IgD-negative memory B cell (primary cell): ENCODE results near the gene NOXO1. TPM values are rescaled to one million over a fixed set of nuclear protein-coding genes. Genes with fewer than 3 reads are reported as not detected.
A peak's percentile ranks its signal among the peaks of the same experiment; 100 is the strongest.
"Not testable (repeated sequence)": the region's sequence is repeated elsewhere in the genome, so short reads cannot be mapped to it uniquely, and the experiment has no call there.

ENCODE experiments used
- H3K27ac Mint-ChIP-seq, 3 donors: one replicate each; pipeline ENCODE4 v1.8.0; 2020 to 2022; ENCODE audit warnings: mild to moderate bottlenecking in 3 of 3, mixed read lengths in 3 of 3, moderate library complexity in 1 of 3
- H3K27me3 Mint-ChIP-seq: one replicate; pipeline ENCODE4 v1.8.0; 2021; ENCODE audit warnings: mixed read lengths
- H3K36me3 Mint-ChIP-seq: one replicate; pipeline ENCODE4 v1.8.0; 2020; ENCODE audit warnings: mild to moderate bottlenecking, mixed read lengths
- H3K4me1 Mint-ChIP-seq, 3 donors: one replicate each; pipeline ENCODE4 v1.8.0; 2020 to 2022; ENCODE audit warnings: mixed read lengths in 3 of 3, mild to moderate bottlenecking in 1 of 3
- H3K4me3 Mint-ChIP-seq, 4 donors: one replicate each; pipeline ENCODE4 v1.8.0; 2020 to 2022; ENCODE audit warnings: mild to moderate bottlenecking in 4 of 4, mixed read lengths in 4 of 4, moderate library complexity in 3 of 4
- H3K9me3 Mint-ChIP-seq, 3 donors: one replicate each; pipeline ENCODE4 v1.8.0; 2020 to 2021; ENCODE audit warnings: mixed read lengths in 3 of 3, mild to moderate bottlenecking in 1 of 3
- polyA plus RNA-seq: library from polyadenylated mRNA; unstranded; fragments of 300-500 nt; fragmentation: Illumina TruSeq; gene quantifications from one replicate; pipeline ENCODE4 v1.2.3, GENCODE V29; 2021

The NOXO1 gene
- polyA plus RNA-seq, 1 donor from 2014 or later: not detected

DNA sequence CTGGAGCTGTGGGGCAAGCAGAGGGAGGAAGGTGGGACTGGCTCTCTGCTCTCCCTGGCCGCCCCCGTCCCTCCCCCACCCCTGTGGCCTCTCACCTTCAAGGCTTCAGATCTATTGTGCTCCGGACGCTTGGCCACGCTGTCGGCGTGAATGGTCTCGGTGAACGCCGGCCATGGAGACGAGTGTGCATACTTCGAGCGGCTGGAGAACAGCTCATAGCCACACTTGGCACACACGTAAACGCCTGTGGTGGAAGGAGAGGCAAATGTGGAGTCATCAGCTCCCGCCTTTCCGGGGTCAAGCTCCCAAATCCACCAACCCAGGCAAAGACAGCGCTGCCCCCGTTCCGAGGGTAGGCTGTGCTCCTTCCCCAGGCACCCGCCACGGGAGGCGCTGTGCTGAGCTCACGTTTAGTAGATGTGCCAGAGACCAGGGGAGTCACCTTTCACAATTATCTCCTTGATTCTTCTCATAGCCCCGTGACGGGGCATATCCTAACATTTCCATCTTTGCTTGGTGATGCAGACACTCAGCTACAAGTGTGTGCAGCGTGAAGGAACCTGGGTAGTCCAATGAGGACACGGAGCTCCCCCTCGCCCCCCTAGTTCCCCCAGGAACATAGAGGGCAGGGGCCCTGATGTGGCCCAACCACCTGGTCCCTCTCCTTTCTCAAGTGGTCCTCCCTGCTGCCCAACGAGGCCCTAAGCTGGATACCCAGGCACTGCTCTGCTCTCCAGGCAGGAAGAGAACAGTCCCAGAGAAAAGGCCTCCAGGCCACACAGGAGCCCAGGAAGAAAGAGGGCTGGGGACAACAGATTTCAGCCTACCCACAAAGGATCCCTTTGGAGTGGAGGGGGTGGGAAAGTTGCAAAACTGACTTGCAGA lies 39.9 kb downstream of the NOXO1 start:
- peaks cover 2 to 7% (median 5%) of the 10 kb centered on the region in 3 donors for H3K4me1 Mint-ChIP-seq
- H3K36me3 Mint-ChIP-seq: no peaks in the 10 kb centered on the region
- peaks cover 0 to 1% (median 0%) of the 10 kb centered on the region in 3 donors for H3K9me3 Mint-ChIP-seq
- H3K27me3 Mint-ChIP-seq: no peaks in the 10 kb centered on the region
- H3K27ac Mint-ChIP-seq: peak overlapping the region in 1 of 3 donors; percentile 67
- H3K4me3 Mint-ChIP-seq: peak overlapping the region; percentile 88 to 94 (median 93)

DNA sequence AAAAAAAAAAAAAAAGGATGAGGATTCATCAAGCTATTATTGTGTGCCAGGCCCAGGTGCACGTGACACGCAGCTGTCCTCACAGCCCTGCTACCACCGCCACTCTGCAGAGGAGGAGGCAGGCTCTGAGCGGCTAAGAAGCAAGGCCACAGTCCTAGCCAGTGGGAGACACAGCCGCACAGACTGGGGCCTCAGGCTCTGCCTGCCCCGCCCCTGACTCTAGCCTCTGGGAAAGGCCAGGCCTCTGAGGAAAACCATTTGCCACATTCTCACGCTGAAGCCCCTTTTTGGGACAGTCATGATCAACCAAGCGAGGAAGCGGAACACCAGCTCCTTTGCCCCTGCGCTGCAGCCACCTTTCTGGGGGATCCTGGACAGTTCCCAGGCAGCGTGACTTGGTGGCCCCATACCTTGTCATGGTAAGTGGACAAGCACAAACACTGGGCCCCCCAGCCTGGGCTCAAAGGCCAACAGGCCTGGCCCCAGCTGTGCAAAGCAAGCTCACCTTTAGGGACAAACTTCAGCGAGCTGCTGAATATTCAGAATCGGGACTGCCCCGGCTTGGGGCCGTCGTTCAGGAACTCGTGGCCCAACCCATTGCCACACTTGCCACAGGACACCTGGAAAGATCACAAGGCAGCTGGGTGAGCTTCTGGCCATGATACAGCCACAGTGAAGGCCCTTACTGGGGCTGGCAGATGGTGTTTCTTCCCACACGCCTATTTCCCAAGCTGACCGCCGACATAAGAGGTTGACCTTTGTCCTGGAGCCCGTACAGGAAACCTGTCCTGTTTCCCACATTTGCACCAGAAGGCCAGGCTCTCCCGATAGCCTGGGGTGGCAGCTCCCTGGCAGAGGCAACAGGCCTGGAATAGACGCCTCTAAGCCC lies 40.8 kb downstream of the NOXO1 start:
- Mint-ChIP-seq H3K36me3 (no peaks in the 10 kb centered on the region), H3K9me3 (peaks cover 0 to 1% (median 0%) of the 10 kb centered on the region in 3 donors), H3K4me1 (peaks cover 2 to 7% (median 5%) of the 10 kb centered on the region in 3 donors), H3K27ac (peak overlapping the region in 1 of 3 donors; percentile 35), H3K4me3 (peak overlapping the region in 1 of 4 donors; percentile 55), H3K27me3 (no peaks in the 10 kb centered on the region)

DNA sequence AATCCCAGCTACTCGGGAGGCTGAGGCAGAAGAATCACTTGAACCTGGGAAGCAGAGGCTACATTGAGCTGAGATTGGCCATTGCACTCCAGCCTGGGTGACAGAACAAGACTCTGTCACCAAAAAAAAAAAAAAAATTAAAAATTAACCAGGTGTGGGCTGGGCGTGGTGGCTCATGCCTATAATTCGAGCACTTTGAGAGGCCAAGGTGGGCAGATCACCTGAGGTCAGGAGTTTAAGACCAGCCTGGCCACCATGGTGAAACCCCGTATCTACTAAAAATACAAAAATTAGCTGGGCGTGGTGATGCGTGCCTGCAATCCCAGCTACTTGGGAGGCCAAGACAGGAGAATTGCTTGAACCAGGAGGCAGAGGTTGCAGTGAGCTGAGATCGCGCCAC lies 41.4 kb downstream of the NOXO1 start:
- H3K9me3 Mint-ChIP-seq, H3K36me3 Mint-ChIP-seq, H3K27ac Mint-ChIP-seq, H3K4me1 Mint-ChIP-seq, H3K27me3 Mint-ChIP-seq, H3K4me3 Mint-ChIP-seq: not testable (repeated sequence)

DNA sequence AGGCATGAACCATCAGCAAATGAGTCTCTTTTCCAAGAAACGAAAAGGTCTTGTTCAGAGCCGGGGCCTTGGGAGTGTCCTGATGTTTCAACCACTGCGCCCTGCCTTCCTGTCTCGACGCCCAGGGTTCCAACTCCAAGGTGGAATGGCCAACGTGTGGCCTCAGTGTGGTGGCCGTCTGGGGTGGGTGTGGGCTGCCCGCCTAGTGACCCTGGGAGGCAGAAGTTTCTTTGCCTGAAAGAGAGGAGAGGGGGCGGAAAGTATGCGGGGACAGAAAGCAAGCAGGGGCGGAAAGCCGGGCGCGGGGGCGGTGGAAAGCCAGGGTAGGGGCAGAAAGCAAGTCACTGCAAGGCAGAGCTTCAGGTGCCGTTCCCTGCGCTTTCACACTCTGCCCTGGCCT lies 42.4 kb downstream of the NOXO1 start:
- Mint-ChIP-seq H3K27ac (no peak overlapping the region), H3K4me1 (peaks cover 2 to 7% (median 5%) of the 10 kb centered on the region in 3 donors), H3K36me3 (no peaks in the 10 kb centered on the region), H3K9me3 (peaks cover 0 to 1% (median 0%) of the 10 kb centered on the region in 3 donors), H3K27me3 (no peaks in the 10 kb centered on the region), H3K4me3 (no peak overlapping the region)

GRCh38 chr16:1938316-1938715 lies 43.0 kb downstream of the NOXO1 start:
- peaks cover 0 to 1% (median 0%) of the 10 kb centered on the region in 3 donors for H3K9me3 Mint-ChIP-seq
- no peaks in the 10 kb centered on the region for H3K36me3 Mint-ChIP-seq
- no peaks in the 10 kb centered on the region for H3K27me3 Mint-ChIP-seq
- no peak overlapping the region for H3K4me3 Mint-ChIP-seq
- H3K4me1 Mint-ChIP-seq: peaks cover 2 to 5% (median 4%) of the 10 kb centered on the region in 3 donors
- H3K27ac Mint-ChIP-seq: no peak overlapping the region

DNA sequence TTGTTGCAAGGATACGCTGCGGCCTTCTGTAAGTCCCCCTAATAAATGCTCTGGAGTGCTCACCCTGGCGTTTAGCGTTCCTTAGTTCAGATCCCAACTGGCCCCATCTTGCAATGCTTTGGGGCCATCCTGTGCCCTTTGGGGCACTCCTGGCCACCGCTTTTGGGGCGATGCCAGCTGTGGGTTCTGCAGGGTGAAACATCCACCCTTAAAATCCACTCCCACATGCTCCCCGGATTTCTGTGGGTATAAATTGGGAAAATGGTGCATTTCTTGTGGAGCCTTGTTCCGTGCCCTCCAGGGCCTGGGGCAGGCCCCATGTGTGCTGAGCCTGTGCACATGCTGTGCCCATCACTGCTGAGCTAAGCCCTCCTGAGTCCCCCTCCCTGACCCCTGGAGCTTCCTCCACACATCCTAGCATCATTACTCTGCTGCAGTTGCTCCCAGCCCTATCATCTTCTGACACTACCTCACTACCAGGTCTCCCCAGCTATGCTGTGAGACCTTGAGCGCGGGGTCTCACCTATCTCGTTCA lies 44.3 kb downstream of the NOXO1 start:
- H3K36me3 Mint-ChIP-seq: no peaks in the 10 kb centered on the region
- peaks cover 0 to 1% (median 0%) of the 10 kb centered on the region in 3 donors for H3K9me3 Mint-ChIP-seq
- H3K4me1 Mint-ChIP-seq: peaks cover 0 to 2% (median 2%) of the 10 kb centered on the region in 3 donors
- H3K27me3 Mint-ChIP-seq: no peaks in the 10 kb centered on the region
- no peak overlapping the region for H3K27ac Mint-ChIP-seq
- H3K4me3 Mint-ChIP-seq: no peak overlapping the region

- H3K36me3 Mint-ChIP-seq: no peaks in the 10 kb centered on the region
- no peaks in the 10 kb centered on the region for H3K27me3 Mint-ChIP-seq
- H3K4me1 Mint-ChIP-seq: peaks cover 0 to 3% (median 2%) of the 10 kb centered on the region in 3 donors
- peaks cover 0 to 1% (median 0%) of the 10 kb centered on the region in 3 donors for H3K9me3 Mint-ChIP-seq
- H3K4me3 Mint-ChIP-seq: no peak overlapping the region
- H3K27ac Mint-ChIP-seq: peak overlapping the region in 1 of 3 donors; percentile 39
Measured at GRCh38 chr16:1933097-1933661, 48.1 kb downstream of the NOXO1 start.

- no peaks in the 10 kb centered on the region for H3K27me3 Mint-ChIP-seq
- no peak overlapping the region for H3K27ac Mint-ChIP-seq
- H3K4me1 Mint-ChIP-seq: peaks cover 0 to 3% (median 2%) of the 10 kb centered on the region in 3 donors
- H3K4me3 Mint-ChIP-seq: no peak overlapping the region
- H3K36me3 Mint-ChIP-seq: no peaks in the 10 kb centered on the region
- peaks cover 0 to 1% (median 0%) of the 10 kb centered on the region in 3 donors for H3K9me3 Mint-ChIP-seq
Measured at GRCh38 chr16:1932050-1933028, 48.9 kb downstream of the NOXO1 start.

DNA sequence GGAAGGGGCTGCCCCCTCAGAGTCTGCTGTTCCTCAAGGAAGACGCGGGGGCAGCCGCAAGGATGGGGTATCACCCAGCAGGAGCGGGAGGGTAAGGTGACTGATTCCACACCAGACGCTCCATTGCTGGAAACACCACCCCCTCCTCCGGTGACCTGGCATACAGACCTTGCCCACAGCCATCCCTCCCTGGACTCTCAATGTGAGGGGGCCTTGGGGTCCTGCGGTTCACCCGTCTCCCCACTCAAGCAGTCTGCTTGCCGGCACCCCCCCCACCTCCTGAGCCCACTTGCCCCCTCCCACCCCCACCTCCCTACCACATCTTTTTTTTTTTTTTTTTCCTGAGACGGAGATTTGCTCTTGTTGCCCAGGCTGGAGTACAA lies 50.9 kb downstream of the NOXO1 start:
- H3K27ac Mint-ChIP-seq: peak overlapping the region in 1 of 3 donors; percentile 16
- H3K4me1 Mint-ChIP-seq: peaks cover 0 to 3% (median 2%) of the 10 kb centered on the region in 3 donors
- no peaks in the 10 kb centered on the region for H3K36me3 Mint-ChIP-seq
- H3K27me3 Mint-ChIP-seq: no peaks in the 10 kb centered on the region
- no peaks in the 10 kb centered on the region for H3K9me3 Mint-ChIP-seq
- no peak overlapping the region for H3K4me3 Mint-ChIP-seq

DNA sequence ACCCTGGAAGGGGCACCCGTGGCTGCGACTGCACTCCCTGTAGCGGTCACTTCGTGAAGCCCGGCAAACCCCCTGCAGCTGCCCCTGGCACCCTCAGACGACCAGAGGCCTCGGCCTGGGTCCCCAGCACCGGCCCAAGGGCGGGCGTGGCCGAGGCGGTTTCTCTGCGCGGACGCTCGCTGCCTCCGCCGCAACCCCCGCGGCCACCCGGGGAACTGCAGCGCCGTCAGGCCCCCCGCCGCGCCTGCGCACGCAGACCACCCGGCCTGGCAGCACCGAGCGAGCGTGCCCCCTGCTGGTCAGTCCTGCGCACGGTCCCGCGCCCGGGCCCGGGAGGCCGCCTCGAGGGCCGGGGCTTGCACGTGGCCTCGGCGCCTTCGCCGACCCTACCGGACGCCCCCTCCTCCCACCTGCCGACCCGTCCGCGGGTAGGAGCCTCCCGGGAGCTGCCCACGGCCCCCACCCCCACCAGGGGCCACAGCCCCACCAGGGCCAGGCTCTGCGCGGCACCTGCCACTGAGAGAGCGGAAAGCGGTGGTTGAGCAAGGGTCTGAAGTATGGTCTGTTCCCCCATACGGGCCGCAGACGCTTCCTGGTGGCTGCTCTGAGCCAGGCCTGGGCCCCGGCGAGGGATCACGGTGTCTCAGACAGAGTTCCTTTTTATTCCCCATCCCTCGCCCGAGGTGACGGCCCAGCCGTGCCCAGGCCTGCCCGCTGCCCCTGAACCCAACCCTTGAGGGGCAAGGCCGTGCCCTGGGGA lies 51.5 kb downstream of the NOXO1 start:
- peaks cover 2% of the 10 kb centered on the region for H3K27me3 Mint-ChIP-seq
- no peaks in the 10 kb centered on the region for H3K36me3 Mint-ChIP-seq
- no peak overlapping the region for H3K27ac Mint-ChIP-seq
- H3K4me1 Mint-ChIP-seq: peaks cover 0 to 3% (median 2%) of the 10 kb centered on the region in 3 donors
- no peaks in the 10 kb centered on the region for H3K9me3 Mint-ChIP-seq
- H3K4me3 Mint-ChIP-seq: peak overlapping the region in 2 of 4 donors; percentile 33 to 77

DNA sequence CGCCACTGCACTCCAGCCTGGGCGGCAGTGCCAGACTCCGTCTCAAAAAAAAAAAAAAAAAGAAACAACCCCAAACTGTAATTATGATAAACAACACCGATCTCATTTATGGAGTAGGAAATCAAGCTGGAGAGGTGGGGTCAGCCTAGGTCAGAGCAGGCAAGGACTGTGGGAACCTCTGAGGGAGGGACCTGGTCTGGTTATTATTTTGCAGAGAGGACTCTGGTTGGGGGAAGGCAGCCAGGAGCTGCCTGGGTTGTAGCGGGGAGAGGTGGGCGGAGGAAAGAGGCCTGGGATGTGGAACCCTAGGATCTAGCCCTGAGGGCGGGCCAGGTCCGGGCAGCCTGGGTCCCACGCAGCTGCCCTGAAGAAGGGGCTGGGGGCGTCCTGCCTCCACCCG lies 52.2 kb downstream of the NOXO1 start:
- Mint-ChIP-seq H3K27ac (peak overlapping the region in 1 of 3 donors; percentile 44), H3K4me1 (peaks cover 0 to 3% (median 2%) of the 10 kb centered on the region in 3 donors), H3K4me3 (peak overlapping the region in 3 of 4 donors; percentile 35 to 86 (median 70)), H3K27me3 (peaks cover 8% of the 10 kb centered on the region), H3K9me3 (no peaks in the 10 kb centered on the region), H3K36me3 (no peaks in the 10 kb centered on the region)
